T47D (cell line): ENCODE measurements around the gene CCDC137.

ENCODE experiments used
- DNase-seq, 2 experiments: peaks; one replicate each; pipeline versions ENCODE4 v3.0.0 to v3.0.0-alpha.2; 2011 to 2012; ENCODE audit warnings: low read depth in 1 of 2, low spot score in 1 of 2
- JUND ChIP-seq: IDR thresholded peaks from 2 replicates; pipeline ENCODE4 v1.6.1; 2012; ENCODE audit warnings: low read depth
- in situ Hi-C: cut with HindIII; loops from 2 replicates; pipeline ENCODE4 v1.10.0; 2016; ENCODE audit warnings: low sequenced_read_pairs, low pct_unique_long_range_greater_than_20kb

The CCDC137 gene

GRCh38 chr17:81641825-81642489 lies 24.6 kb upstream of the CCDC137 start:
- no peak for TF ChIP-seq JUND
- in situ Hi-C loops, result no loop called here

GRCh38 chr17:81644496-81644895 lies 22.0 kb upstream of the CCDC137 start:
- DNase-seq, result no peak
- no peak for TF ChIP-seq JUND
- in situ Hi-C loops, result no loop called here

More at GRCh38 chr17:81641825-81642489, 24.6 kb upstream of the CCDC137 start:
- no peak for DNase-seq

- in situ Hi-C loops, result no loop called here
- no peak for TF ChIP-seq JUND
- DNase-seq, result no peak
Measured at GRCh38 chr17:81644976-81645952, 21.3 kb upstream of the CCDC137 start.

GRCh38 chr17:81646869-81647600 lies 19.5 kb upstream of the CCDC137 start:
- in situ Hi-C loops, result no loop called here
- TF ChIP-seq JUND, result no peak
- no peak for DNase-seq

- in situ Hi-C loops, result no loop called here
- TF ChIP-seq JUND, result no peak
- no peak for DNase-seq
Measured at GRCh38 chr17:81647640-81648012, 18.9 kb upstream of the CCDC137 start.

- in situ Hi-C loops, result no loop called here
- TF ChIP-seq JUND, result no peak
- no peak for DNase-seq
Measured at GRCh38 chr17:81648013-81648706, 18.4 kb upstream of the CCDC137 start.

- in situ Hi-C loops, result no loop called here
- no peak for DNase-seq
- no peak for TF ChIP-seq JUND
Measured at GRCh38 chr17:81648707-81649085, 17.8 kb upstream of the CCDC137 start.

GRCh38 chr17:81650951-81651350 lies 15.6 kb upstream of the CCDC137 start:
- in situ Hi-C loops, result no loop called here
- DNase-seq, result no peak
- no peak for TF ChIP-seq JUND

- peak in 1 of 2 experiments; percentile 27 for DNase-seq
- in situ Hi-C loops, result no loop called here
- TF ChIP-seq JUND, result no peak
Measured at GRCh38 chr17:81651692-81652091, 14.8 kb upstream of the CCDC137 start.

GRCh38 chr17:81652906-81653771 lies 13.4 kb upstream of the CCDC137 start:
- no peak for TF ChIP-seq JUND
- in situ Hi-C loops, result no loop called here
- no peak for DNase-seq

- in situ Hi-C loops, result no loop called here
- DNase-seq, result no peak
- TF ChIP-seq JUND, result no peak
Measured at GRCh38 chr17:81655378-81656117, 11.0 kb upstream of the CCDC137 start.
